Activated CD4-positive, alpha-beta T cell treated with anti-CD3 and anti-CD28 coated beads, Interleukin-2, amount 10 ng/mL, durations not matched to agents 7 days and 5 days (primary cell): Measurements from ENCODE around the gene UPP1. TPM values are rescaled to one million over a fixed set of nuclear protein-coding genes. Genes with fewer than 3 reads are reported as not detected.

Experiments used
- CTCF ChIA-PET: fragments of 350-600 bp; sonication (Branson Sonifier 250); formaldehyde crosslinking; loops from one replicate; lab custom pipeline; 2021; ENCODE audit warnings: antibody characterized with exemption; lab: Charles Lee
- POLR2A ChIA-PET: fragments of 350-600 bp; sonication (Branson Sonifier 250); formaldehyde crosslinking; loops from one replicate; lab custom pipeline; 2021; ENCODE audit warnings: antibody characterized with exemption; lab: Charles Lee
- DNase-seq: peaks from one replicate; pipeline ENCODE4 v3.0.0-alpha.2; 2020
- H3K27ac Mint-ChIP-seq: one replicate; pipeline ENCODE4 v1.8.0; 2021; ENCODE audit warnings: mild to moderate bottlenecking, moderate library complexity, mixed read lengths
- H3K27me3 Mint-ChIP-seq: one replicate; pipeline ENCODE4 v1.8.0; 2021; ENCODE audit warnings: mixed read lengths
- H3K36me3 Mint-ChIP-seq: one replicate; pipeline ENCODE4 v1.8.0; 2021; ENCODE audit warnings: low read depth, mixed read lengths
- H3K4me1 Mint-ChIP-seq: one replicate; pipeline ENCODE4 v1.8.0; 2021; ENCODE audit warnings: mixed read lengths
- H3K4me3 Mint-ChIP-seq: one replicate; pipeline ENCODE4 v1.8.0; 2021; ENCODE audit warnings: mild to moderate bottlenecking, moderate library complexity, mixed read lengths
- H3K9me3 Mint-ChIP-seq: one replicate; pipeline ENCODE4 v1.8.0; 2021; ENCODE audit warnings: mixed read lengths
- total RNA-seq, 2 experiments: library from RNA; stranded (reverse); gene quantifications; one replicate each; pipeline ENCODE4 v1.2.3, GENCODE V29; 2021

Gene UPP1
- total RNA-seq, 2 experiments from 2014 or later: 100 to 114 TPM

- Mint-ChIP-seq H3K27me3 (no peaks in the 10 kb centered on the region), H3K27ac (no peak overlapping the region), H3K9me3 (no peaks in the 10 kb centered on the region), H3K4me1 (peaks cover 27% of the 10 kb centered on the region), H3K36me3 (peaks cover 70% of the 10 kb centered on the region), H3K4me3 (no peak overlapping the region)
- POLR2A ChIA-PET: interaction anchor here (1.1 to 1.2 kb wide), 2 partner anchors 9 to 116 kb away, joined by 3 to 4 read pairs; no protein-coding TSS in a partner anchor
- CTCF ChIA-PET: interaction anchor here (1.2 to 6.0 kb wide), 4 partner anchors 12 to 116 kb away, joined by 3 to 17 read pairs (median 6); partner anchors contain the start of gene UPP1
- no peak for DNase-seq
Observed at GRCh38 chr7:48105045-48105444, 16.0 kb downstream of the UPP1 start.

DNA sequence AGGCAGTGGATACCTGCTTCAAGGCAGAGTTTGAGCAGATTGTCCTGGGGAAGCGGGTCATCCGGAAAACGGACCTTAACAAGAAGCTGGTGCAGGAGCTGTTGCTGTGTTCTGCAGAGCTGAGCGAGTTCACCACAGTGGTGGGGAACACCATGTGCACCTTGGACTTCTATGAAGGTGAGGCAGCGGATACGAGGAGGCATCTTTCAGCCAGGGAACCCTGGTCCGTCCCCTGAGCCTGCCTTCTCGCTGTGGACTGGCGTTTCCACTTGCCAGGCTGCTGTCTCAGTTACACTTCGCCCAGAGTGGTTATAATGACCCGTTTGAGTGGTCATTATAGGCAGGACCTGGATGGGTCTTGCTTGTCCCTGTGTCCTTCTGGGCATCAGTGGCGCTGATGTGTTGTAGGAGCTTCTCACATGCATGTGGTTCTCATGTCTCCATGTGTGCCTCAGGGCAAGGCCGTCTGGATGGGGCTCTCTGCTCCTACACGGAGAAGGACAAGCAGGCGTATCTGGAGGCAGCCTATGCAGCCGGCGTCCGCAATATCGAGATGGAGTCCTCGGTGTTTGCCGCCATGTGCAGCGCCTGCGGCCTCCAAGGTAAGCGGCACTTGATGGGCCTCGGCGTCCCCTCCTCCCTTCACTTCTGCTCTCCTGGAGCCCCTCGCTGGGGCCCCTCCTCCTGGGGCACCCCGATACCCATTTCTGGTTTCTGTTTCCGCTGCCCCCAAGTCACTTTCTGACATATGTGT, 18.0 kb downstream of the UPP1 start:
- ChIA-PET POLR2A (no interaction called here), CTCF (interaction anchor here (0.6 to 2.9 kb wide), 6 partner anchors 11 to 1689 kb away, joined by 3 to 9 read pairs (median 4); no protein-coding TSS in a partner anchor)
- Mint-ChIP-seq H3K27ac (no peak overlapping the region), H3K4me1 (peaks cover 29% of the 10 kb centered on the region), H3K36me3 (peaks cover 64% of the 10 kb centered on the region), H3K9me3 (no peaks in the 10 kb centered on the region), H3K4me3 (no peak overlapping the region), H3K27me3 (no peaks in the 10 kb centered on the region)
- DNase-seq: peak; percentile 4

- H3K9me3 Mint-ChIP-seq: no peaks in the 10 kb centered on the region
- H3K36me3 Mint-ChIP-seq: peaks cover 56% of the 10 kb centered on the region
- no peaks in the 10 kb centered on the region for H3K27me3 Mint-ChIP-seq
- H3K4me1 Mint-ChIP-seq: peaks cover 23% of the 10 kb centered on the region
- H3K4me3 Mint-ChIP-seq: no peak overlapping the region
- no peak for DNase-seq
- no peak overlapping the region for H3K27ac Mint-ChIP-seq
- ChIA-PET CTCF (interaction anchor here (0.6 to 3.0 kb wide), 7 partner anchors 10 to 1690 kb away, joined by 3 to 20 read pairs (median 9); no protein-coding TSS in a partner anchor), POLR2A (no interaction called here)
Observed at GRCh38 chr7:48107926-48108472, 18.9 kb downstream of the UPP1 start.

GRCh38 chr7:48108959-48109847, 20.1 kb downstream of the UPP1 start:
- Mint-ChIP-seq H3K27ac (peak overlapping the region; percentile 66), H3K27me3 (no peaks in the 10 kb centered on the region), H3K9me3 (no peaks in the 10 kb centered on the region), H3K4me3 (no peak overlapping the region), H3K4me1 (peaks cover 20% of the 10 kb centered on the region), H3K36me3 (peaks cover 45% of the 10 kb centered on the region)
- POLR2A ChIA-PET: no interaction called here
- DNase-seq: peak; percentile 6
- CTCF ChIA-PET: interaction anchor here (0.7 to 3.0 kb wide), 22 partner anchors 8 to 172 kb away, joined by 3 to 20 read pairs (median 5); partner anchors contain the start of gene C7orf57

- H3K27ac Mint-ChIP-seq: peak overlapping the region; percentile 66
- DNase-seq: peak; percentile 92
- H3K4me1 Mint-ChIP-seq: peaks cover 15% of the 10 kb centered on the region
- POLR2A ChIA-PET: no interaction called here
- peaks cover 36% of the 10 kb centered on the region for H3K36me3 Mint-ChIP-seq
- CTCF ChIA-PET: interaction anchor here (0.6 to 3.0 kb wide), 30 partner anchors 9 to 173 kb away, joined by 3 to 20 read pairs (median 4); partner anchors contain the start of gene C7orf57
- H3K27me3 Mint-ChIP-seq: no peaks in the 10 kb centered on the region
- no peaks in the 10 kb centered on the region for H3K9me3 Mint-ChIP-seq
- no peak overlapping the region for H3K4me3 Mint-ChIP-seq
Observed at GRCh38 chr7:48109848-48110663, 21.0 kb downstream of the UPP1 start.

GRCh38 chr7:48110868-48111267, 21.8 kb downstream of the UPP1 start:
- ChIA-PET CTCF (interaction anchor here (0.6 to 3.0 kb wide), 28 partner anchors 9 to 174 kb away, joined by 3 to 20 read pairs (median 4); partner anchors contain the start of gene C7orf57), POLR2A (no interaction called here)
- Mint-ChIP-seq H3K27me3 (no peaks in the 10 kb centered on the region), H3K9me3 (no peaks in the 10 kb centered on the region), H3K36me3 (peaks cover 29% of the 10 kb centered on the region), H3K27ac (no peak overlapping the region), H3K4me3 (no peak overlapping the region), H3K4me1 (peaks cover 15% of the 10 kb centered on the region)
- no peak for DNase-seq

- H3K4me3 Mint-ChIP-seq: no peak overlapping the region
- H3K36me3 Mint-ChIP-seq: peaks cover 23% of the 10 kb centered on the region
- ChIA-PET POLR2A (no interaction called here), CTCF (interaction anchor here (0.6 to 2.4 kb wide), 3 partner anchors 121 to 175 kb away, joined by 3 to 17 read pairs (median 5); no protein-coding TSS in a partner anchor)
- no peak overlapping the region for H3K27ac Mint-ChIP-seq
- H3K9me3 Mint-ChIP-seq: no peaks in the 10 kb centered on the region
- H3K4me1 Mint-ChIP-seq: peaks cover 15% of the 10 kb centered on the region
- DNase-seq: no peak
- no peaks in the 10 kb centered on the region for H3K27me3 Mint-ChIP-seq
Observed at GRCh38 chr7:48111596-48111995, 22.5 kb downstream of the UPP1 start.

DNA sequence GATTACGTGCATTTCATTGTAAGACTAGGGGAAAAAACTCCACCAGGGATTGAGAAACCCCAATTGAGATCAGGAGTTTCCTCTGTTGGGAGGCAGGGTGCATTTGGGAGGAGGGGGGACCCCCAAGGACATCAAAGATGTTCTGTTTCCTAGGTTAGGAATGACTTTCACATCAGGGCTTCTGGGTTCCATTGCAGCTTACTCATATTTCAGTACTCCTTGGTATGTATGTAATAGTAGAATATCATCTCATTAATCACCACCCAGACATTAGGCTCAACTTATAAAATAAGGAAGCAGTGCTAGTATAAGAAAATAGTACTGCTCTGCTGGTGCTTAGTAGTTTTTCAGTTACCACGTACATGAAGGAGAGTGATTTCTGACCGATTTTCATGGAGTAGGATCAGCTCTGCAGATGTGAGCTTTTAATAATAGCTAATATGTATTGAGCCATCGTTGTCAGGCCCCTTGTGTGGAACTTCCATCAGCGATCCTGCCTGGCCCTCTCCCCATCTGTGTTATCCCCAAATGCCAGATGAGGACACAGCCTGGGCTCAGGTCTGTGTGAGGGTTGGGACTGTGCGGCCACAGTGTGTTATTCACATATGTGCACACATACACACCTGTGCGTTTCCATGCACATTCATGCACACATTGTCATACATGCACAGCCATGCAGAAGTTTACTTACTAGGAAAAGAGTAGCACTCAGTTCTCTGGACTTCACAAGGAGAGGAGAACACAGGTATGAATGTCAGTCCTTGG, 23.5 kb downstream of the UPP1 start:
- Mint-ChIP-seq H3K27ac (peak overlapping the region; percentile 10), H3K36me3 (peaks cover 17% of the 10 kb centered on the region), H3K9me3 (no peaks in the 10 kb centered on the region), H3K4me1 (peaks cover 15% of the 10 kb centered on the region), H3K27me3 (no peaks in the 10 kb centered on the region), H3K4me3 (no peak overlapping the region)
- CTCF ChIA-PET: no interaction called here
- POLR2A ChIA-PET: no interaction called here
- no peak for DNase-seq

DNA sequence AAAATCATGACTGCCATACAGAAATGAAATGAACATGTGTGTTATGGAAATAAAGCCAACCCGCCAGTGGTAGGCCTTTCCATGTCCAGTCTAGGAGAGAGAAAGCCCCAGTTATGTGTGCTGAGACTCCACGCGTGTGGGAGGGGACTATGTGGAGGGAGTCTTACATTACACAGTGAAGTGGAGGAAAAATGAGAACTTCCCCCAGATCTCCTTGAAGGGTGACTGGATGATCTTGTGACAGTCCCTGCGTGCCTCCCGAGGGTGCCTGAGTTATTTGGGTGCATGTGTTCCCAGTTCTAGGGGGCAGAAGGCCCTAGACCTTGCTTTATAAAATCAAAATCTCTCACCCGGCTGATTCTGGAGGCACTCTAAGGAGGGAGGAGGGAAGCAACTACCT, 24.2 kb downstream of the UPP1 start:
- ChIA-PET POLR2A (no interaction called here), CTCF (interaction anchor here (1.5 kb wide), 1 partner anchor 122 kb away, joined by 5 read pairs; no protein-coding TSS in a partner anchor)
- peaks cover 15% of the 10 kb centered on the region for H3K4me1 Mint-ChIP-seq
- DNase-seq: no peak
- H3K9me3 Mint-ChIP-seq: no peaks in the 10 kb centered on the region
- H3K27ac Mint-ChIP-seq: no peak overlapping the region
- no peaks in the 10 kb centered on the region for H3K27me3 Mint-ChIP-seq
- no peak overlapping the region for H3K4me3 Mint-ChIP-seq
- H3K36me3 Mint-ChIP-seq: peaks cover 10% of the 10 kb centered on the region

GRCh38 chr7:48114115-48114514, 25.1 kb downstream of the UPP1 start:
- H3K27me3 Mint-ChIP-seq: no peaks in the 10 kb centered on the region
- ChIA-PET POLR2A (no interaction called here), CTCF (interaction anchor here (0.8 to 1.5 kb wide), 4 partner anchors 12 to 169 kb away, joined by 3 to 5 read pairs (median 3); no protein-coding TSS in a partner anchor)
- no peak for DNase-seq
- no peak overlapping the region for H3K4me3 Mint-ChIP-seq
- H3K9me3 Mint-ChIP-seq: no peaks in the 10 kb centered on the region
- H3K27ac Mint-ChIP-seq: no peak overlapping the region
- peaks cover 4% of the 10 kb centered on the region for H3K36me3 Mint-ChIP-seq
- H3K4me1 Mint-ChIP-seq: peaks cover 13% of the 10 kb centered on the region

DNA sequence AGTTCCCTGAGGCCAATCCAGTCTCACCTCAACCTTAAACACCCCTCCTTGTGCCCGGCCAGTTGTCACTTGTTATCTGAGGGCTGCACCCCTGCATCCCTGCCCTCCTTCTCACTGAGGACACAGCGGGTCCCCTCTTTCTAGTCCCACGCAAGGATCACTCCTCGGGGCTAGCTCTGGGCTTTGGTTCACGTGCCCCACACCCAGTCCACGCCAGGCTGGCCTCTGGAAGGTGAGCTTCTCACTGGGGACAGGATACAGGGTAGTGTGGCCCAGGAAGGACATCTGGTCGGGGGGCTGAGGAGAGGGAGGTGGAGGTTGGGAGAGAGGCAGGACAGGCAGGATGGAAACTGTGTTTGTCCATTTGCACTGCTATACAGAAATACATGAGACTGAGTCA, 25.5 kb downstream of the UPP1 start:
- DNase-seq: no peak
- ChIA-PET POLR2A (no interaction called here), CTCF (interaction anchor here (0.9 to 1.5 kb wide), 3 partner anchors 18 to 169 kb away, joined by 3 to 5 read pairs (median 3); no protein-coding TSS in a partner anchor)
- H3K4me1 Mint-ChIP-seq: peaks cover 11% of the 10 kb centered on the region
- peaks cover 2% of the 10 kb centered on the region for H3K36me3 Mint-ChIP-seq
- H3K27me3 Mint-ChIP-seq: no peaks in the 10 kb centered on the region
- H3K27ac Mint-ChIP-seq: no peak overlapping the region
- H3K9me3 Mint-ChIP-seq: no peaks in the 10 kb centered on the region
- no peak overlapping the region for H3K4me3 Mint-ChIP-seq
